Measurements from ENCODE around the gene USP3.

The USP3 gene

DNA sequence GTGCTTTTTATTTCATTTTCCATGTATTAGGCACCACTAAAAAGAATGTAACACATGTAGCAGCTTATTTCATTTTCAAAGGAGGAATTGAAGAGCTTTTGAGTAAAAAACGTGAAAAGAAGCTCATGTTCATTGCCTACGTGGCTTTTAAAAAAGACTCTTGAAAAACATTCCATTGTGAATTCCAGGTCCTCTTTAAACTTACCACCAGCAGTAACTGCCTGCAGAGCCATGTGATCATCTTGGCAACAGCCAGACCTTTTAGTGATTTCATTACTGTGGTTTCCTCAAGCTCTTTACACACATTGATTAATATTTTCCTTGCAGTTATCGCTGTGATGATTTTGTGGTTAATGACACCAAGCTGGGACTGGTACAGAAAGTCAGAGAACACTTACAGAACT is 49.0 kb downstream of the USP3 start:
- DNase-seq, result no peak

GRCh38 chr15:63554337-63554927 is 50.0 kb downstream of the USP3 start:
- DNase-seq, result no peak

- no peak for DNase-seq
Observed at GRCh38 chr15:63555507-63555906, 51.1 kb downstream of the USP3 start.

- no peak for DNase-seq
Observed at GRCh38 chr15:63556246-63556645, 51.9 kb downstream of the USP3 start.

DNA sequence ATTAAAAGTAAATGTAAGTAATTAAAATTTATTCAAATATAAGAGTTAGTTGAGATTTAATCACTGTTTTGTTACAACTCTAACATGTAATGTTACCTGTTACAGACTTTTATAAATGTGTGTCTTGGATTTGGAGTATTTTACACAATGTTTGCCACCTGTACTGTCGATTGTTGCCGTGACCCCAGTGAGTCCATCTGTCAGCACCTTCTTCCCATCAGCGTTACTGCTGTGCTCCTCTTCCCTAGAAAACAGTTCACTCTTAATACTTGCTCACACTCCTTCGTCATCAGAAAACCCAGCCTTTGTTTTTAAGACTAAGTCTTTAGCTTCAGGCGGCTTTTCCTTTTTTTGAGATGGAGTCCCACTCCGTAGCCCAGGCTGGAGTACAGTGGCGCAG is 52.3 kb downstream of the USP3 start:
- no peak for DNase-seq

DNA sequence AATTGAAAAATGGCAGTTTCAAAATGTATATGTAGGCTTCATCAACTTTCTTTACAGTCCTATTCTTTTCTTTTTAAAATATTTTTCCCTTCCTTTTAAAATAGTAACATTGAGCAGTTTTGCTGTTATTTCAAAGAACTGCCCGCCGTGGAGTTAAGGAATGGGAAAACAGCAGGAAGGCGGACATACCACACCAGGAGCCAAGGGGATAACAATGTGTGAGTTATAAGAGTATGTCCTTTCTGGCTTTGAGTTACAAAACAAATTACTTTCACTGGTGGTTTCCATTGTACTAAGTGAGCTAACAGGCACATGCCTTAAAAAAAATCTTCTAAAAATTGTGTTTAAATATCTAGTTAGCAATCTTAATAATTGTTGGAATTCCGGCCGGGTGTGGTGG is 55.4 kb downstream of the USP3 start:
- DNase-seq, result no peak

DNA sequence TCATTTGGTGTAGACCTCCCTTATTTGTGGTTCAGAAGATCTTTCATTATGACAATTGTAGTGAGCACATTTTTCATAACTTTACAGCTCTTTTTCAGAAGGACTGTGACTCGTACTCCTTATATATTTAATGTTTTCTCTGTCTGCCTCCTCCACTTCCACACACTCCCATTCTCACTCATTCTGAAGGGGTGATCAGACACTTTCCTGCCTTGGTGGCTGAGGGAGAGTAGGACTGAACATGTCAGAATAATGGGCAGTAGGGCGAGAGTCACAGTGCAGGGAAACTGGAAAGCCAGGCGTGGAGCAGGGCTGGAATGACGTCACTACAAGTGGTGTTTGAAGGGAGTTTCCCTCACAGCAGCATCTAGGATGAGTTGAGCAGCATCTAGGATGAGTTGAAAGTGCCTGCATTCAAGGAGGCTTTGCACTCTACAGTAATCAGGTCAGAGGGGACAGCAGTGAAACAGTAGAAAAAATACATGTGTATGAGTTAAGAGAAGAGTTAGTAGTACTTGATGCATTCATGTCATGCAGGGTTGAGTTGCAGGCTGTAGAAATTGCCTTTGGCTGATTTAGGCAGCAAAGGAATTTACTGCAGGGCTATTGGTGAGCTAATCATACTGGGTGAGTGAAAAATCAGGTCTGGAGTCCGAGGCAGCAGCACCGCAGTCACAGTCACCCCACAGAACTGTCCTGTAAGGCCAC is 56.5 kb downstream of the USP3 start:
- peak; percentile 71 for DNase-seq

DNA sequence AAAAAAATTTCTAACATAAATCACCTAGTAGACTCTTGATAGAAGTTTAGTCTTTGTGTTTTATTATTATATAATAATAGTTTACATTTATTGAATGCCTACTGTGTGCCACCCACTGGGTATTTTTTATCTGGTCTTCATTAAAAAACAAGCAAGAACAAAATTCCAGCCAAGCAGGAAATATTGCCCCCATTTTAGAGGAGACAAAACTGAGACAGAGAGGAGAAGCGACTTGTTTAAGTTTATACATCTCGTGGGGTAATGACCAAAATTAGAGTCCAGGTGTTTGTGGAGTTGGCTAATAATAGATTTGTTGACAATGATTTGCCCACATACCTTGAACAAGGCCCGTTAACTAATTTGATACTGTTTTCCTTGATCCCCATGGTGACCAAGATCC is 59.7 kb downstream of the USP3 start:
- no peak for DNase-seq

GRCh38 chr15:63565536-63566186 is 61.3 kb downstream of the USP3 start:
- no peak for DNase-seq

GRCh38 chr15:63572749-63573464 is 68.5 kb downstream of the USP3 start:
- no peak for DNase-seq

GRCh38 chr15:63573533-63573932 is 69.1 kb downstream of the USP3 start:
- DNase-seq, result no peak

DNA sequence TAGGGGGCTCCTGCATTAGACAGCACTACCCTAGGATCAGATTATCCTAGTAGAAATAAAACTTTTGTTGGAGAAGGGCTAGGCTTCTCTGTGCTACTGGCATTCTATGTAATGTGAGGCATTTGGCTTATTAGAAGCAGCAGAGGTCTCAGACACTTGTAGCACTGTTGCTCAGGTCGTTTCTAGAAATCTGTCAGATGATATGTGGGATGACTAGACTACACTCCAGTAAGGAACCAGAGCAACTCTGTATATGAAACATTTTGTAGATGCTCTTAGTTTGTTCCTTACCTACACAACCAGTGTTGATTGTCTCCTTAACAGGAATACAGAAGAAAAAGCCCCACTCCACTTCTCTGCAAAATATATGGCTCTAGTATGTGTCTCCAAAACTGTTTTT is 70.9 kb downstream of the USP3 start:
- no peak for DNase-seq

DNA sequence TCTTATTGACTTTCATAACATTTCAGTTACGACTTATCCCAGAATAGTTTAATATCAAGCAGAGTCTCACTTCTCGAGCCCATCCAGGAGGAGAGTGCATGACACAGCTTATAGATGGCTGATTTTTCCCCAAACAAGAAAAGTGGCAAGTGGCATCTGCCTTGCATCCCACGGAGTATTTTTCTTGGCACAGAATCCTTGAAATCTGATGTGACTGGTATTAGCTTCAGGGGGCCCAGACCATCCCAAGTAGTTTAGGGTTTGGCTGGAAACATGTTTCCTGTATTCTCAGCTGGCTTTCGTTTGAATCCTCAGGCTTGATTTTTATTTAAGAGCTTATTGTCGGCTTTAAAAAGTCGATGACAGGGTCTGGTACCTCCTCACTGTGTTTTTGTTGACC is 72.0 kb downstream of the USP3 start:
- DNase-seq, result no peak

- DNase-seq, result no peak
Observed at GRCh38 chr15:63582179-63582578, 77.8 kb downstream of the USP3 start.

- no peak for DNase-seq
Observed at GRCh38 chr15:63582718-63583426, 78.5 kb downstream of the USP3 start.

DNA sequence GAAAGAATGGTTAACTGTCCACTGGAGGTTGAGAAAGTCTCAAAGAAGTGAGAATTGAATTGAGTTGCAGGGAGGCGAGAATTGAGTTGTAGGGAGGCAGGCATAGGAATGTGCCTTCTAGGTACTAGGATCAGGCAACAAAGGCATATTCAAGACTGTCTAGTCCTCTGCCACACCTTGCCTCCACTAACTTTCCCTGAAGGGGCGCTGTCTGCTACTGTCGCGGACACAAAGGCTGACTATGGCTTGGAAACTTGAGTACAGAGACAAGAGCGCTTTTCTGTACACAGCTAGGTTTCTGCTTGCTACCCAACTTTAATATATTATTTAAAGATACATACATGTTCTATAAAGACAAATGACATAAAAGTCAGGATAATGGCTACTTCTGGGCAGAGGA is 82.4 kb downstream of the USP3 start:
- DNase-seq, result no peak

GRCh38 chr15:63587527-63587926 is 83.1 kb downstream of the USP3 start:
- no peak for DNase-seq

- no peak for DNase-seq
Observed at GRCh38 chr15:63588826-63589225, 84.4 kb downstream of the USP3 start.

GRCh38 chr15:63593705-63594671 is 89.6 kb downstream of the USP3 start:
- no peak for DNase-seq

GRCh38 chr15:63595065-63595464 is 90.7 kb downstream of the USP3 start:
- DNase-seq, result no peak

GRCh38 chr15:63595688-63596087 is 91.3 kb downstream of the USP3 start:
- no peak for DNase-seq

- DNase-seq, result no peak
Observed at GRCh38 chr15:63596676-63597037, 92.3 kb downstream of the USP3 start.

Measured in activated CD8-positive, alpha-beta memory T cell treated with anti-CD3 and anti-CD28 coated beads, Interleukin-2, amount 50 U/mL, for 48 hours (primary cell).